Stomach (tissue), 9 donors: Measurements from ENCODE around the gene VGLL3. TPM values are rescaled to one million over a fixed set of nuclear protein-coding genes. Genes with fewer than 3 reads are reported as not detected.

ENCODE experiments used
- DNase-seq, 2 donors: peaks; one replicate each; pipeline versions ENCODE4 v3.0.0 to v3.0.0-alpha.2; 2013 to 2019
- H3K27ac ChIP-seq, 5 donors: fragments of 200-600 bp in 4 of 5; sonication (generic) in 4 of 5; one replicate each; pipeline ENCODE4 v1.5.1; 2013 to 2019; ENCODE audit warnings: mild to moderate bottlenecking in 1 of 5, moderate library complexity in 1 of 5
- H3K27me3 ChIP-seq, 3 donors: fragments of 200-600 bp; sonication (generic); one replicate each; pipeline ENCODE4 v1.5.1; 2017 to 2019; ENCODE audit warnings: mixed run types in 1 of 3
- H3K36me3 ChIP-seq, 4 donors: fragments of 200-600 bp; sonication (generic); 1 replicate in 3 of 4; 2 replicates in 1 of 4; pipeline ENCODE4 v1.5.1; 2016 to 2019
- H3K4me1 ChIP-seq, 4 donors: fragments of 200-600 bp; sonication (generic); one replicate each; pipeline ENCODE4 v1.5.1; 2016 to 2019
- H3K4me3 ChIP-seq, 4 donors: fragments of 200-600 bp; sonication (generic) in 3 of 4; one replicate each; pipeline ENCODE4 v1.5.1; 2016 to 2019; ENCODE audit warnings: mild to moderate bottlenecking in 1 of 4
- H3K9me3 ChIP-seq, 4 donors: fragments of 200-600 bp; sonication (generic); one replicate each; pipeline ENCODE4 v1.5.1; 2016 to 2019
- CTCF ChIP-seq, 7 experiments: fragments of 450-650 bp in 4 of 7; fragments of 200-600 bp in 3 of 7; sonication (generic) in 3 of 7; IDR thresholded peaks; one replicate each; pipeline ENCODE4 v1.5.1; 2016 to 2019; ENCODE audit warnings: antibody characterized with exemption in 7 of 7, control low read depth in 2 of 7, mild to moderate bottlenecking in 1 of 7
- EP300 ChIP-seq: sonication (generic); formaldehyde crosslinking; IDR thresholded peaks from one replicate; pipeline ENCODE4 v1.6.1; 2017; ENCODE audit warnings: antibody characterized with exemption
- POLR2A ChIP-seq, 4 donors: fragments of 450-650 bp; IDR thresholded peaks; one replicate each; pipeline ENCODE4 v1.6.1; 2016; ENCODE audit warnings: antibody characterized with exemption in 4 of 4, control low read depth in 2 of 4, mild to moderate bottlenecking in 1 of 4, moderate library complexity in 1 of 4
- POLR2AphosphoS5 ChIP-seq, 3 donors: sonication (generic); formaldehyde crosslinking; IDR thresholded peaks; one replicate each; pipeline ENCODE4 v1.6.1; 2016; ENCODE audit warnings: antibody characterized with exemption in 3 of 3
- WGBS, 5 donors: extraction: QIAGEN DNeasy Blood & Tissue Kit in 3 of 5; methylation state at CpG; one replicate each; pipeline versions ENCODE4 v1.1.5 to v1.1.7; 2013 to 2018; 5-methylcytosine and 5-hydroxymethylcytosine counted together
- intact Hi-C: fragments of 100-400 bp; cut with DNase I; formaldehyde crosslinking; loops from one replicate; pipeline ENCODE4 v1.15.1; 2023; ENCODE audit warnings: low total_unique reads
- polyA plus RNA-seq, 3 donors: library from polyadenylated mRNA; stranded (reverse); fragments of 200-250 nt; gene quantifications; one replicate each; pipeline ENCODE4 v1.2.3, GENCODE V29; 2013
- total RNA-seq, 5 donors: library from RNA; depleted of rRNA; stranded (reverse); fragments of >200 nt; gene quantifications; one replicate each; pipeline versions ENCODE4 v1.1.0 to v1.2.3, GENCODE V29; 2014 to 2016
- donor health status: healthy with polysubstance abuse.
- donor health status: Bipolar disorder and iron deficiency.
- donor health status: healthy.

Gene VGLL3
- total and polyA plus RNA-seq, 8 donors, result 0.60 to 23.7 (median 6.1) TPM

GRCh38 chr3:86985181-86985826 is 5.6 kb downstream of the VGLL3 start:
- Histone ChIP-seq H3K36me3 (no peaks in the 10 kb centered on the region), H3K4me3 (no peak overlapping the region), H3K27me3 (peaks cover 0 to 8% (median 5%) of the 10 kb centered on the region in 3 donors), H3K4me1 (peaks cover 0 to 22% (median 5%) of the 10 kb centered on the region in 4 donors), H3K27ac (peak overlapping the region in 3 of 5 donors; percentile 3 to 54 (median 41)), H3K9me3 (no peaks in the 10 kb centered on the region)
- 59 to 83% (median 78%) methylated on average over 2 of the region's 2 CpGs for WGBS, 5 donors
- DNase-seq, result no peak
- TF ChIP-seq CTCF (IDR thresholded peaks at IDR 0.05), result no peak
- no peak for TF ChIP-seq EP300
- TF ChIP-seq POLR2AphosphoS5 (IDR thresholded peaks at IDR 0.05), result no peak
- no peak for TF ChIP-seq POLR2A (IDR thresholded peaks at IDR 0.05)
- intact Hi-C loops, result no loop called here

- intact Hi-C loops, result no loop called here
Measured at GRCh38 chr3:86984271-86984670, 6.7 kb downstream of the VGLL3 start.

GRCh38 chr3:86982883-86983282 is 8.1 kb downstream of the VGLL3 start:
- Histone ChIP-seq H3K27me3 (no peaks in the 10 kb centered on the region), H3K9me3 (no peaks in the 10 kb centered on the region), H3K36me3 (no peaks in the 10 kb centered on the region), H3K4me3 (no peak overlapping the region), H3K4me1 (peaks cover 0 to 32% (median 2%) of the 10 kb centered on the region in 4 donors), H3K27ac (peak overlapping the region in 3 of 5 donors; percentile 36 to 54 (median 42))
- 50 to 72% (median 64%) methylated on average over 2 of the region's 2 CpGs for WGBS, 5 donors
- DNase-seq, result peak in 1 of 2 donors; percentile 40
- intact Hi-C loops, result no loop called here
- no peak for TF ChIP-seq EP300
- TF ChIP-seq CTCF (IDR thresholded peaks at IDR 0.05), result no peak
- TF ChIP-seq POLR2A (IDR thresholded peaks at IDR 0.05), result no peak
- peak in 1 of 3 donors; percentile 16 for TF ChIP-seq POLR2AphosphoS5 (IDR thresholded peaks at IDR 0.05)

More at GRCh38 chr3:86984271-86984670, 6.7 kb downstream of the VGLL3 start:
- no peaks in the 10 kb centered on the region for H3K9me3 ChIP-seq
- no peaks in the 10 kb centered on the region for H3K36me3 ChIP-seq
- 77 to 92% (median 86%) methylated on average over 2 of the region's 2 CpGs for WGBS, 5 donors
- no peak overlapping the region for H3K4me3 ChIP-seq
- H3K4me1 ChIP-seq, result peaks cover 0 to 18% (median 2%) of the 10 kb centered on the region in 4 donors
- no peaks in the 10 kb centered on the region for H3K27me3 ChIP-seq
- DNase-seq, result no peak
- TF ChIP-seq CTCF (IDR thresholded peaks at IDR 0.05) (no peak), POLR2A (IDR thresholded peaks at IDR 0.05) (no peak), EP300 (no peak)
- peak overlapping the region in 1 of 5 donors; percentile 54 for H3K27ac ChIP-seq

- DNase-seq, result no peak
- TF ChIP-seq EP300 (no peak), POLR2AphosphoS5 (IDR thresholded peaks at IDR 0.05) (no peak), POLR2A (IDR thresholded peaks at IDR 0.05) (no peak), CTCF (IDR thresholded peaks at IDR 0.05) (no peak)
Measured at GRCh38 chr3:86978111-86978551, 12.8 kb downstream of the VGLL3 start.

More at GRCh38 chr3:86978111-86978551, 12.8 kb downstream of the VGLL3 start:
- Histone ChIP-seq H3K9me3 (no peaks in the 10 kb centered on the region), H3K4me3 (no peak overlapping the region), H3K27me3 (no peaks in the 10 kb centered on the region), H3K36me3 (no peaks in the 10 kb centered on the region), H3K4me1 (peaks cover 0 to 29% (median 9%) of the 10 kb centered on the region in 4 donors), H3K27ac (peak overlapping the region in 1 of 5 donors; percentile 46)
- intact Hi-C loops, result no loop called here
- WGBS, 5 donors, result 64 to 81% (median 75%) methylated on average over 6 of the region's 6 CpGs
